ENCODE measurements around the gene YWHAB.

YWHAB gene

DNA sequence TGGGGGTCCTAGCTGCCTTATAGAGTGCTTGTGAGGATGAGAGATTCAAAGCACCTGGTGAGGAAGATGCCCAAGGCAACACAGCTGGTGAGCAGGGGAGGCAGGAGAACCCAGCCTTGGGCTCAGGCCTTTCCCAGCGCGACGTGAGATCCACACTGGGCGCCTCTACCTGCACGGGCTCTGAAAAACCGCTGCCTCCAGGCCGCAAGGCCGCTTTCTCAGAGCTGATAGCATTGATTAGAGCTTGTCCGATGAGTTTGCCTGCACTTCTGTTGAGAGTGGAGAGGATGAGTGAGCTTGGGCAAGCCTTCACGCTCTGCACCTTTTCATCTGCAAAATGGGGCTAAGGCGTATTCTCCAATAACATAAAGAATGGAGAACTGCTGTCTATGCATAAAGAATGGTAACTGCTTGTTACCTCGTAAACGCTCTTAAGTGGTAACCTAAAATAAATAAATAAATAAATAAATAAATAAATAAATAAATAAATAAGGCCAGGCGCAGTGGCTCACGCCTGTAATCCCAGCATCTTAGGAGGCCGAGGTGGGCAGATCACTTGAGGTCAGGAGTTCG, 25.3 kb downstream of the YWHAB start:
- Histone ChIP-seq H3K36me3 (ENCODE audit: control insufficient read depth in 1 of 2, insufficient read depth in 2 of 2, low read length in 2 of 2) (peaks cover 13 to 37% of the 10 kb centered on the region in 2 donors), H3K27ac (ENCODE audit: low read depth, low read length) (no peak overlapping the region), H3K27me3 (ENCODE audit: control insufficient read depth in 1 of 2, insufficient read depth in 2 of 2, low read length in 2 of 2) (no peaks in the 10 kb centered on the region), H3K9ac (ENCODE audit: low read depth in 1 of 2, low read length in 2 of 2) (peak overlapping the region; percentile 43 to 49), H3K9me3 (ENCODE audit: control insufficient read depth in 1 of 2, low read length in 2 of 2) (no peaks in the 10 kb centered on the region), H3K4me3 (ENCODE audit: low read depth in 1 of 2, low read length in 2 of 2) (peak overlapping the region; percentile 67 to 82), H3K4me1 (ENCODE audit: control insufficient read depth in 1 of 2, insufficient read depth in 2 of 2, low read length in 2 of 2) (peaks cover 6 to 13% of the 10 kb centered on the region in 2 donors)

DNA sequence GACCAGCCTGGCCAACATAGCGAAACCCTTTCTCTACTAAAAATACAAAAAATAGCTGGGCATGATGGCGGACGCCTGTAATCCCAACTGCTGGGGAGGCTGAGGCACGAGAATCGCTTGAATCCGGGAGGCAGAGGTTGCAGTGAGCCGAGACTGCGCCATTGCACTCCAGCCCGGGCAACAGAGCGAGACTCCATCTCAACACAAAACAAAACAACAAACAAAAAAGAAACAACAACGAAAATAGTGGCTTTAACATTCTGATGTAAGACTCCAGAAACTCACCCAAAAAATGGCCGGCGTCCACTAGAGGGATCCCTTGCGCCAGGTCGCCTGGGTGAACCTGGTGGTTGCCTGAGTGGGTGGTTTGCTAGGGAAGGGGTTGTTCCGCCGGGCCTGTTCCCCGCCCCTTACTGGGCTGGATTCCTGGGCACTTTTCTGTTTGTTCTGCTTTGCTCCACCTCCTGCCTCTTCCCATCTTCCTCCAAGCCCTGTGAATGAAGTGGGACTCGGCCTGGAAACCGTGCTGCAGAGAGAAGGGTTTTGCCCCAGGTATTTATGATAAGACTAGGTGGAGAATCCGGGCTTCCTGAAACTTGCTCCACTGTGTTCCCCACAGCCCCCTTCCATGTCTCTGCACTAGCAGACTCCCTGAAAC, 25.9 kb downstream of the YWHAB start:
- no peaks in the 10 kb centered on the region for H3K27me3 ChIP-seq (ENCODE audit: control insufficient read depth in 1 of 2, insufficient read depth in 2 of 2, low read length in 2 of 2)
- H3K4me1 ChIP-seq (ENCODE audit: control insufficient read depth in 1 of 2, insufficient read depth in 2 of 2, low read length in 2 of 2) = peaks cover 6 to 13% of the 10 kb centered on the region in 2 donors
- H3K9ac ChIP-seq (ENCODE audit: low read depth in 1 of 2, low read length in 2 of 2) = no peak overlapping the region
- H3K36me3 ChIP-seq (ENCODE audit: control insufficient read depth in 1 of 2, insufficient read depth in 2 of 2, low read length in 2 of 2) = peaks cover 12 to 30% of the 10 kb centered on the region in 2 donors
- H3K27ac ChIP-seq (ENCODE audit: low read depth, low read length) = no peak overlapping the region
- no peak overlapping the region for H3K4me3 ChIP-seq (ENCODE audit: low read depth in 1 of 2, low read length in 2 of 2)
- no peaks in the 10 kb centered on the region for H3K9me3 ChIP-seq (ENCODE audit: control insufficient read depth in 1 of 2, low read length in 2 of 2)

DNA sequence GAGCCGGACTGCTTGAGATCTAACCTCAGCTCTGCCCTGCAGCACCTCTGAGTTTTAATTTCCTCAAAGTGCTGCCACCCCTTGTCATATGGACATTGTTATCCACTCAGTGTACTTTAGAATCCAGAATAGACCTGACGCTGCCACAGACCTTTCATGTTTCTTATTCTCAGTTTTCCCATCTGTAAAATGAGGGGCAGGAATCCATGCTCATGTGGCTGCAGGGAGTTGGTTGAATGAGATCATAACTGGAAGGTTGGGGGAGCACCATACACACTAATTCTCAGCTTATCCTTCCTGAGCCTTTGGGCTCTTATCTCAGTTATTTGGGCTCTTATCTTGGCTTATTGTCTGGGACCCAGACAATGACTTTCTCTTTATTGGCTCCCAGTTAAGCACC, 26.7 kb downstream of the YWHAB start:
- H3K9ac ChIP-seq (ENCODE audit: low read depth in 1 of 2, low read length in 2 of 2) = no peak overlapping the region
- H3K9me3 ChIP-seq (ENCODE audit: control insufficient read depth in 1 of 2, low read length in 2 of 2) = no peaks in the 10 kb centered on the region
- H3K4me1 ChIP-seq (ENCODE audit: control insufficient read depth in 1 of 2, insufficient read depth in 2 of 2, low read length in 2 of 2) = peaks cover 6 to 13% of the 10 kb centered on the region in 2 donors
- H3K4me3 ChIP-seq (ENCODE audit: low read depth in 1 of 2, low read length in 2 of 2) = no peak overlapping the region
- H3K36me3 ChIP-seq (ENCODE audit: control insufficient read depth in 1 of 2, insufficient read depth in 2 of 2, low read length in 2 of 2) = peaks cover 4 to 28% of the 10 kb centered on the region in 2 donors
- H3K27ac ChIP-seq (ENCODE audit: low read depth, low read length) = no peak overlapping the region
- no peaks in the 10 kb centered on the region for H3K27me3 ChIP-seq (ENCODE audit: control insufficient read depth in 1 of 2, insufficient read depth in 2 of 2, low read length in 2 of 2)

DNA sequence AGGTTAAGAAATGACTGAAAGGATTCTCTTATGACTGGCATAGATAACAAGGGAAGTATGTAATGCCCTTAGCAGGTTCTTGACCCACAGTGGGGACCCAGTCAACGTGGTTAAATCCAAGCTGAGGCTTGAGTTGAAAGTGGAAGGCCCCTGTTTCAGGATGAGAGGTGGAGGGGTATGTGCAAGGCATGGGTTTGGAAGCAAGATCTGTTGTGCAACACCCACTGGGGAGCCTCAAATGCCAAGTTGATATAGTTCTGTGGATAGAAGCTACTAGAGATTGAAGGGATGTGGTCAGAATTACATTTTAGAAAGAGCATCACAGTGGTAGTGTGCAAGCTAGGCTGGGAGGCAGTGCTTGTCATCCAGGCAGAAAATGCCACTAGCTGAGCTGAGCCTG, 29.4 kb downstream of the YWHAB start:
- no peaks in the 10 kb centered on the region for H3K9me3 ChIP-seq (ENCODE audit: control insufficient read depth in 1 of 2, low read length in 2 of 2)
- no peak overlapping the region for H3K9ac ChIP-seq (ENCODE audit: low read depth in 1 of 2, low read length in 2 of 2)
- peaks cover 0 to 14% of the 10 kb centered on the region in 2 donors for H3K36me3 ChIP-seq (ENCODE audit: control insufficient read depth in 1 of 2, insufficient read depth in 2 of 2, low read length in 2 of 2)
- no peak overlapping the region for H3K27ac ChIP-seq (ENCODE audit: low read depth, low read length)
- no peaks in the 10 kb centered on the region for H3K27me3 ChIP-seq (ENCODE audit: control insufficient read depth in 1 of 2, insufficient read depth in 2 of 2, low read length in 2 of 2)
- no peak overlapping the region for H3K4me3 ChIP-seq (ENCODE audit: low read depth in 1 of 2, low read length in 2 of 2)
- H3K4me1 ChIP-seq (ENCODE audit: control insufficient read depth in 1 of 2, insufficient read depth in 2 of 2, low read length in 2 of 2) = peaks cover 0 to 7% of the 10 kb centered on the region in 2 donors

DNA sequence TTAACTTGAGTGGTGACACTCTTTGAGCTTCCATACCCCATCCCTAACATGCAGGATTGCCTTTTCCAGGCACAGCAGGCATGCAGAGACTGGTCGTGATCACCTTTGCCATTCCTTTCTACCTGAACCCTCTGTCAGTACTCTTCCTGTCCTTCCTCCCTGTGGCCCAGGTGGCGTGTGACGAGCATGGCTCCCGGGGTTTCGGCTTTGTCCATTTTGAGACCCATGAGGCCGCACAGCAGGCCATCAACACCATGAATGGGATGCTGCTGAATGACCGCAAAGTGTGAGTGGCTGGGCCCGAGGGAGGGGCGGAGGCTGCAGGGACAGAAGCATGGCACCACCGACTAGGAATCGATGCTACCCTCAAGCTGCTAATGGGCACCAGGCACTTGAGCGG, 31.1 kb downstream of the YWHAB start:
- H3K4me3 ChIP-seq (ENCODE audit: low read depth in 1 of 2, low read length in 2 of 2) = no peak overlapping the region
- no peak overlapping the region for H3K9ac ChIP-seq (ENCODE audit: low read depth in 1 of 2, low read length in 2 of 2)
- no peak overlapping the region for H3K27ac ChIP-seq (ENCODE audit: low read depth, low read length)
- H3K36me3 ChIP-seq (ENCODE audit: control insufficient read depth in 1 of 2, insufficient read depth in 2 of 2, low read length in 2 of 2) = peaks cover 0 to 14% of the 10 kb centered on the region in 2 donors
- H3K27me3 ChIP-seq (ENCODE audit: control insufficient read depth in 1 of 2, insufficient read depth in 2 of 2, low read length in 2 of 2) = no peaks in the 10 kb centered on the region
- no peaks in the 10 kb centered on the region for H3K9me3 ChIP-seq (ENCODE audit: control insufficient read depth in 1 of 2, low read length in 2 of 2)
- H3K4me1 ChIP-seq (ENCODE audit: control insufficient read depth in 1 of 2, insufficient read depth in 2 of 2, low read length in 2 of 2) = no peaks in the 10 kb centered on the region

DNA sequence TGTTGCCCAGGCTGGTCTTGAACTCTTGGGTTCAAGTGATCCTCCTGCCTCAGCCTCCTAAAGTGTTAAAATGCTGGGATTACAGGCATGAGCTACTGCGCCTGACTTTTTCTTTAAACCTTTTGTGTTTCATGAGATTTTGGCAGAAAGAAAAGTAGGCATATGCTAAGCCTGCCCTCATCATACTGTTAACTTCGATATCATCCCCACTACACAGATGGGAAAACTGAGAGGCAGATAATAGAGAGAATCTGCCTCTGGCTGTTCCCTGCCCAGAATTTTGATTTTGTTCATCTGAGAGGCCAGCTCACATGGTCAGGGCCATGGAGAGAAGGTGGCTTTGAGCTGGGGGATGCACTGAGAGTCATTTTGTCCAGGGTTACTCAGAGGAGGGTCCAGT, 31.9 kb downstream of the YWHAB start:
- Histone ChIP-seq H3K4me1 (ENCODE audit: control insufficient read depth in 1 of 2, insufficient read depth in 2 of 2, low read length in 2 of 2) (no peaks in the 10 kb centered on the region), H3K27ac (ENCODE audit: low read depth, low read length) (no peak overlapping the region), H3K9me3 (ENCODE audit: control insufficient read depth in 1 of 2, low read length in 2 of 2) (no peaks in the 10 kb centered on the region), H3K9ac (ENCODE audit: low read depth in 1 of 2, low read length in 2 of 2) (no peak overlapping the region), H3K4me3 (ENCODE audit: low read depth in 1 of 2, low read length in 2 of 2) (no peak overlapping the region), H3K36me3 (ENCODE audit: control insufficient read depth in 1 of 2, insufficient read depth in 2 of 2, low read length in 2 of 2) (peaks cover 0 to 13% of the 10 kb centered on the region in 2 donors), H3K27me3 (ENCODE audit: control insufficient read depth in 1 of 2, insufficient read depth in 2 of 2, low read length in 2 of 2) (no peaks in the 10 kb centered on the region)

DNA sequence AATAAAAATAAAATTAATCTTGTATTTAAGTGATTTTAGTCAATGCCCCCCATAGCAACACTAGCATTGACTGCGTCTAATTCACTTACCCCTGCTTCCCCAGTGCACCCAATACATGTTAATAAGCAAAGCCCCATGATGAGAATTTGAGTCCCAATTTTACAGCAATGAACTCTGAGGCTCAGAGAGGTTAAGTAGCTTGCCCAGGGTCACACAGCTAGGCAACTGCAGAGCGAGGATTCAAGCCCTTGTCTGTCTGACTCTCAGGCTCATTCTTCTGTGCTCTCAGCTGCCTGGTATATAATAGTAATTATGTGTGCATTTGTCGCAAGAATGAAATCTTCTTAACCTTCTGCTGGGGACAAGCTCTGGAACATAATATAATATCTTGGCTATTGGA, 32.8 kb downstream of the YWHAB start:
- Histone ChIP-seq H3K36me3 (ENCODE audit: control insufficient read depth in 1 of 2, insufficient read depth in 2 of 2, low read length in 2 of 2) (peaks cover 3 to 7% of the 10 kb centered on the region in 2 donors), H3K27me3 (ENCODE audit: control insufficient read depth in 1 of 2, insufficient read depth in 2 of 2, low read length in 2 of 2) (no peaks in the 10 kb centered on the region), H3K9me3 (ENCODE audit: control insufficient read depth in 1 of 2, low read length in 2 of 2) (no peaks in the 10 kb centered on the region), H3K4me1 (ENCODE audit: control insufficient read depth in 1 of 2, insufficient read depth in 2 of 2, low read length in 2 of 2) (no peaks in the 10 kb centered on the region), H3K27ac (ENCODE audit: low read depth, low read length) (no peak overlapping the region), H3K4me3 (ENCODE audit: low read depth in 1 of 2, low read length in 2 of 2) (no peak overlapping the region), H3K9ac (ENCODE audit: low read depth in 1 of 2, low read length in 2 of 2) (no peak overlapping the region)

DNA sequence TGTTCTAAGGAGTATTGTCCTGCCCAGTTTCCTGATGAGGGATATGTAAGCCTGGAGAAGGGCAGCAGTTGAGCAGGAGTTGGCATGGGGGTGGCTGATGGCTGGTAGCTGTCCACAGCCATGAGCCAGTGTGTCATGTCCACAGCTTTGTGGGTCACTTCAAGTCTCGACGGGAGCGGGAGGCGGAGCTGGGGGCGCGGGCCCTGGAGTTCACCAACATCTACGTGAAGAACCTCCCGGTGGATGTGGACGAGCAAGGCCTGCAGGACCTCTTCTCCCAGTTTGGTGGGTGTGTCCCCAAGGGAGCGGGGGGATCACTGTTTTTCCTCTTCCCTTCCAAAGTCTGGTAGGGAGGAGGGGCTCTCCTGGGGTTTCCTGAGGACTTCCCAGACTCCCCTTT, 33.3 kb downstream of the YWHAB start:
- Histone ChIP-seq H3K9me3 (ENCODE audit: control insufficient read depth in 1 of 2, low read length in 2 of 2) (no peaks in the 10 kb centered on the region), H3K4me3 (ENCODE audit: low read depth in 1 of 2, low read length in 2 of 2) (no peak overlapping the region), H3K9ac (ENCODE audit: low read depth in 1 of 2, low read length in 2 of 2) (no peak overlapping the region), H3K27me3 (ENCODE audit: control insufficient read depth in 1 of 2, insufficient read depth in 2 of 2, low read length in 2 of 2) (no peaks in the 10 kb centered on the region), H3K4me1 (ENCODE audit: control insufficient read depth in 1 of 2, insufficient read depth in 2 of 2, low read length in 2 of 2) (no peaks in the 10 kb centered on the region), H3K27ac (ENCODE audit: low read depth, low read length) (no peak overlapping the region), H3K36me3 (ENCODE audit: control insufficient read depth in 1 of 2, insufficient read depth in 2 of 2, low read length in 2 of 2) (peaks cover 3 to 7% of the 10 kb centered on the region in 2 donors)

DNA sequence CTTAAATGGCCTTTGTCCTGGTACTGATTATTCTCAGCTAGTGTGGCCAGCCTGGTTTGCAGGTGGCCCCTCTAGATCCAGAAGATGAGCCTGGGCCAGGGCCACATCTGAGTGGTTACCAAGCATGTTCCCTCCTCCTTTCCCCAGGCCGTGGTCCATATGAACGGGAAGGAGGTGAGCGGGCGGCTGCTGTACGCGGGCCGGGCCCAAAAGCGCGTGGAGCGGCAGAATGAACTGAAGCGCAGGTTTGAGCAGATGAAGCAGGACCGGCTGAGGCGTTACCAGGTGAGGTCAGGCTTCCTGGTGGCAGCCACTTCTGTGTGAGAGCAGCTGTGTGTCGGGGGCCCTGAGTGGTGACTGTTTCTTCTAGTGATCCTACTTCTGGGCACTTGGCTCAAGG, 35.9 kb downstream of the YWHAB start:
- Histone ChIP-seq H3K4me1 (ENCODE audit: control insufficient read depth in 1 of 2, insufficient read depth in 2 of 2, low read length in 2 of 2) (no peaks in the 10 kb centered on the region), H3K9ac (ENCODE audit: low read depth in 1 of 2, low read length in 2 of 2) (no peak overlapping the region), H3K27me3 (ENCODE audit: control insufficient read depth in 1 of 2, insufficient read depth in 2 of 2, low read length in 2 of 2) (no peaks in the 10 kb centered on the region), H3K36me3 (ENCODE audit: control insufficient read depth in 1 of 2, insufficient read depth in 2 of 2, low read length in 2 of 2) (peaks cover 3 to 7% of the 10 kb centered on the region in 2 donors), H3K4me3 (ENCODE audit: low read depth in 1 of 2, low read length in 2 of 2) (no peak overlapping the region), H3K9me3 (ENCODE audit: control insufficient read depth in 1 of 2, low read length in 2 of 2) (no peaks in the 10 kb centered on the region), H3K27ac (ENCODE audit: low read depth, low read length) (no peak overlapping the region)

DNA sequence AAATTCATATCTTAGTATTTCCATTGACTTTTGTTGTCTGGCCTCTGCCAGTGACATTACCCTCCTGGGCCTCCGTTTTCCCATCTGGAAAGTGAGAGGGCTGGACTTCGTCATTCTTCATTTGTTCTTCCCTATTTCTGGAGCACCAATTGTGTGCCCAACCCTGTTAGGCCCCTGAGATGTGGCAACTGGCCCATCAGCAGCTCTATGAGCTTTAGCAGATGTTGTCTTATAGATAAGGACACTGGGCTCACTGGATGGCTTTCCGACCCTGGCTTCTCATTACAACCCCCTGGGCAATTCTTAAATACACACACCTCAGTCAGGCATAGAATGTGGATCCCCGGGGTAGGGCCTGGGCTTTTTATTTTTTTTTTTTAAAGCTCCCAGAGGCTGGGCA, 39.0 kb downstream of the YWHAB start:
- H3K4me1 ChIP-seq (ENCODE audit: control insufficient read depth in 1 of 2, insufficient read depth in 2 of 2, low read length in 2 of 2) = no peaks in the 10 kb centered on the region
- no peak overlapping the region for H3K27ac ChIP-seq (ENCODE audit: low read depth, low read length)
- H3K4me3 ChIP-seq (ENCODE audit: low read depth in 1 of 2, low read length in 2 of 2) = no peak overlapping the region
- no peaks in the 10 kb centered on the region for H3K9me3 ChIP-seq (ENCODE audit: control insufficient read depth in 1 of 2, low read length in 2 of 2)
- H3K36me3 ChIP-seq (ENCODE audit: control insufficient read depth in 1 of 2, insufficient read depth in 2 of 2, low read length in 2 of 2) = peaks cover 2 to 3% of the 10 kb centered on the region in 2 donors
- no peaks in the 10 kb centered on the region for H3K27me3 ChIP-seq (ENCODE audit: control insufficient read depth in 1 of 2, insufficient read depth in 2 of 2, low read length in 2 of 2)
- no peak overlapping the region for H3K9ac ChIP-seq (ENCODE audit: low read depth in 1 of 2, low read length in 2 of 2)

Data from duodenal mucosa (tissue), 2 donors.